Endothelial cell (in vitro differentiated cells): Measurements from ENCODE around the gene DDX41. TPM values are rescaled to one million over a fixed set of nuclear protein-coding genes. Genes with fewer than 3 reads are reported as not detected.
A peak's percentile ranks its signal among the peaks of the same experiment; 100 is the strongest.

Experiments
- DNase-seq: peaks from one replicate; pipeline ENCODE4 v3.0.0; 2021; ENCODE audit warnings: low spot score
- H3K27ac Mint-ChIP-seq: one replicate; pipeline ENCODE4 v1.8.0; 2021; ENCODE audit warnings: mixed read lengths, inconsistent platforms; ENCODE audit not compliant: unreplicated experiment
- H3K27me3 Mint-ChIP-seq: one replicate; pipeline ENCODE4 v1.8.0; 2021; ENCODE audit warnings: mild to moderate bottlenecking, moderate library complexity, mixed read lengths, inconsistent platforms; ENCODE audit not compliant: unreplicated experiment
- H3K36me3 Mint-ChIP-seq: one replicate; pipeline ENCODE4 v1.8.0; 2021; ENCODE audit warnings: mild to moderate bottlenecking, low read depth, mixed read lengths, inconsistent platforms; ENCODE audit not compliant: unreplicated experiment
- H3K4me1 Mint-ChIP-seq: one replicate; pipeline ENCODE4 v1.8.0; 2021; ENCODE audit warnings: mild to moderate bottlenecking, mixed read lengths, inconsistent platforms; ENCODE audit not compliant: unreplicated experiment
- H3K4me3 Mint-ChIP-seq: one replicate; pipeline ENCODE4 v1.8.0; 2021; ENCODE audit warnings: mild to moderate bottlenecking, mixed read lengths, inconsistent platforms; ENCODE audit not compliant: unreplicated experiment
- H3K9me3 Mint-ChIP-seq: one replicate; pipeline ENCODE4 v1.8.0; 2021; ENCODE audit warnings: mixed read lengths, inconsistent platforms; ENCODE audit not compliant: unreplicated experiment
- CTCF ChIP-seq: fragments of 200-600 bp; sonication (generic); IDR thresholded peaks from one replicate; pipeline ENCODE4 v1.5.0; 2021; ENCODE audit warnings: antibody characterized with exemption; ENCODE audit not compliant: unreplicated experiment
- total RNA-seq: library from RNA; stranded (reverse); fragmentation: NEBNext Ultra II Directional; extraction: Animal tissue kit (Norgen Biotek cat#: 25700); gene quantifications from one replicate; pipeline ENCODE4 v1.2.1, GENCODE V29; 2021; ENCODE audit not compliant: unreplicated experiment

DDX41 gene
- total RNA-seq, 1 donor from 2014 or later = 125 TPM

GRCh38 chr5:177511181-177511580, 5.6 kb downstream of the DDX41 start:
- Mint-ChIP-seq H3K27me3 (peaks cover 23% of the 10 kb centered on the region), H3K9me3 (no peaks in the 10 kb centered on the region), H3K36me3 (peaks cover 47% of the 10 kb centered on the region), H3K27ac (no peak overlapping the region), H3K4me1 (peaks cover 37% of the 10 kb centered on the region), H3K4me3 (peak overlapping the region; percentile 25)
- DNase-seq = no peak
- no peak for TF ChIP-seq CTCF

- H3K4me1 Mint-ChIP-seq = peaks cover 32% of the 10 kb centered on the region
- no peak overlapping the region for H3K27ac Mint-ChIP-seq
Observed at GRCh38 chr5:177510567-177511053, 6.2 kb downstream of the DDX41 start.

GRCh38 chr5:177509991-177510566, 6.7 kb downstream of the DDX41 start:
- H3K27me3 Mint-ChIP-seq = peaks cover 17% of the 10 kb centered on the region
- H3K4me3 Mint-ChIP-seq = peak overlapping the region; percentile 80
- peaks cover 29% of the 10 kb centered on the region for H3K4me1 Mint-ChIP-seq
- no peak for TF ChIP-seq CTCF
- DNase-seq = no peak
- H3K27ac Mint-ChIP-seq = peak overlapping the region; percentile 93
- peaks cover 40% of the 10 kb centered on the region for H3K36me3 Mint-ChIP-seq
- H3K9me3 Mint-ChIP-seq = no peaks in the 10 kb centered on the region

More at GRCh38 chr5:177510567-177511053, 6.2 kb downstream of the DDX41 start:
- no peaks in the 10 kb centered on the region for H3K9me3 Mint-ChIP-seq
- peaks cover 23% of the 10 kb centered on the region for H3K27me3 Mint-ChIP-seq
- no peak for TF ChIP-seq CTCF
- H3K36me3 Mint-ChIP-seq = peaks cover 42% of the 10 kb centered on the region
- no peak for DNase-seq
- peak overlapping the region; percentile 31 for H3K4me3 Mint-ChIP-seq

- Mint-ChIP-seq H3K4me1 (peaks cover 29% of the 10 kb centered on the region), H3K27ac (peak within 1 kb of the TSS; percentile 93), H3K27me3 (peaks cover 17% of the 10 kb centered on the region), H3K9me3 (no peaks in the 10 kb centered on the region), H3K36me3 (peaks cover 38% of the 10 kb centered on the region), H3K4me3 (peak within 1 kb of the TSS; percentile 80)
- peak; percentile 6 for TF ChIP-seq CTCF
- DNase-seq = peak; percentile 47
Observed at GRCh38 chr5:177509381-177509951, 7.3 kb downstream of the DDX41 start, which contains the start of gene DOK3. DOK3 (minus strand) TSS chr5:177509826; CDS start chr5:177509540, 286 bp downstream.

- Mint-ChIP-seq H3K4me3 (peak overlapping the region; percentile 77), H3K36me3 (peaks cover 31% of the 10 kb centered on the region), H3K9me3 (no peaks in the 10 kb centered on the region), H3K4me1 (peaks cover 29% of the 10 kb centered on the region), H3K27me3 (peaks cover 15% of the 10 kb centered on the region), H3K27ac (peak overlapping the region; percentile 93)
- TF ChIP-seq CTCF = no peak
- DNase-seq = no peak
Observed at GRCh38 chr5:177508837-177509236, 7.9 kb downstream of the DDX41 start.
